DLD1 (cell line): ENCODE measurements around the gene MAOA.
"Not testable (repeated sequence)": the region's sequence is repeated elsewhere in the genome, so short reads cannot be mapped to it uniquely, and the experiment has no call there.

Experiments
- in situ Hi-C: cut with HindIII; loops from 2 replicates; pipeline ENCODE4 v1.10.0; 2017; ENCODE audit warnings: low sequenced_read_pairs

MAOA gene

DNA sequence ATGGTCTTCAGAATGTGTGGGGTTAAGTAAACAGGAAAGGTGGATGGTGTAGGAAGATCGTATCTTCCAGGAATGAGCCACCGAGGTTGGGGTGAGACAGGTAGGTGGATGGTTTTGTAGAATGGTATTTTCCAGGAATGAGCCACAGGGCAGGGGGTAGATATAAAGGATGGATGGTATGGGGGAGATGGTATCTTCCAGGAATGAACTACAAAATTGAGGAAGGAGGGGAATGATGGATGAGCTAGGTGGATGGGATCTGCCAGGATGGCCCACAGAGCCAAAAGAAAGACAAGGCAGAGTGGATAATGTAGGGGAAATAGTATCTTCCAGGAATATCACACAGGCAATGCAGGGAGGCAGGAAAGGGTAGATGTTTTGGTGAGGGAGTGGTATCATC is 60.0 kb downstream of the MAOA start:
- in situ Hi-C loops, result no loop called here

GRCh38 chrX:43716696-43717095 is 60.6 kb downstream of the MAOA start:
- in situ Hi-C loops, result no loop called here

DNA sequence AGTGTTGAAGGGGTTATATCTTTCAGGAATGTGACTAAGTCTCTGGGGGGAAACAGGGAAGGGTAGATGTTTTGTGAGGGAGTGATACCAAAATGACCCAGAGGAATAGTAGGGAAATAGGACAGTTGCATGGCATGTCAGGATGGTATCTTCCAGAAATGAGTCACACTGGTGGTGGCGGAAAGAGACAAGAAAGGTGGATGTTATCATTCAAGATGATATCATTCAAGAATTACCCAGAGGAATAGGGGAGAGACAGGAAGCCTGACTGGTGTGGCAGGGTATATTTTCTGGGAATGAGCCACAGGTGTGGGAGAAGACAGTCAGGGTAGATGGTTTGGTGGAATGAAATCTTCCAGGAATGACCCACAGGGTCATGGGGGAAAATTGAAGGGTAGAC is 61.1 kb downstream of the MAOA start:
- in situ Hi-C loops, result no loop called here

DNA sequence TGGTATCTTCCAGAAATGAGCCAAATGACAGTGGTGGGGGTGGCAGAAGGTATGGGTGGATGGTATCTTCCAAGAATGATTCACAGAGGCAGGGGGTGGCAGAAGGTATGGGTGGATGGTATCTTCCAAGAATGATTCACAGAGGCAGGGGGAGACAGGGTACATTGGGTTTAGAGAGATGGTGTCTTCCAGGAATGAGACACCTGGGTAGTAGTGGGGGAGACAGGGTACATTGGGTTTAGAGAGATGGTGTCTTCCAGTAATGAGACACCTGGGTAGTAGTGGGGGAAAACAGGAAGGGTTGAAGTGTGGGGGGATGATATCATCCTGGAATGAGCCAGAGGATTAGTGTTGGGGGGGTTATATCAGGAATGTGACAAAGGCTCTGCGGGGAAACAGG is 62.0 kb downstream of the MAOA start:
- in situ Hi-C loops, result no loop called here

GRCh38 chrX:43718546-43718945 is 62.4 kb downstream of the MAOA start:
- in situ Hi-C loops, result no loop called here

DNA sequence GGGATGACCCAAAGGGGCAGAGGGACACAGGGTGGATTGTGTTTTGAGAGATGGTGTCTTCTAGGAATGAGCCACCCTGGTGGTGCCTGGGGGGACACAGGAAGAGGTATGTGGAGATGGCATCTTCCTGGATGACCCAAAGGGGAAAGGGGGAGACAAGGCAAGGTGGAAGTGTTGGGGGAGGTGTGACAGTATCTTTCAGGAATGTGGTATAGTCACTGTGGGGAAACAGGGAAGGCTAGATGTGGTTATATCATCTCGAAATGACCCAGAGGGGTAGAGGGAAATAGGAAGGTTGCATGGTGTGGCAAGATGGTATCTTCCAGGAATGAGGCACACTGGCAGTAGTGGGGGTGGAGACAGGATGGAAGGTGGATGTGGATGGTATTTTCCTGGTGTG is 62.9 kb downstream of the MAOA start:
- in situ Hi-C loops, result no loop called here

- in situ Hi-C loops, result no loop called here
Measured at GRCh38 chrX:43720082-43720481, 64.0 kb downstream of the MAOA start.

DNA sequence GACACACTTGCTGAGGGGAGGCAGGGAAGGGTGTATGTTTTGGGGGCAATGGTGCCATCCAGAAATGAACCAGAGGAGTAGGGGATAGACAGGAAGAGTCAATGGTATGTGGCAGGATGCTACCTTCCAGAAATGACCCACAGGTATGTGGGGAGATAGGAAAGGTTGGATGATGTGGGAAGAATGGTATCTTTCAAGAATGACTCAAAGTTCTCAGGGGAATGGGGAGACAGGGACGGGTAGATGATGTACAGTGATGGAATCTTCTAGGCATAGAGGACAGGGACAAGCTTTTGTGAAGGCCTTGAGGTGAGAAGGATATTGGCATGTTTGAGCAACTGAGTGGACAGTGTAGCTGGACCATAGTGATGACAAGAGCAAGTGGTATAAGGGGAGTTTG is 64.9 kb downstream of the MAOA start:
- in situ Hi-C loops, result no loop called here

DNA sequence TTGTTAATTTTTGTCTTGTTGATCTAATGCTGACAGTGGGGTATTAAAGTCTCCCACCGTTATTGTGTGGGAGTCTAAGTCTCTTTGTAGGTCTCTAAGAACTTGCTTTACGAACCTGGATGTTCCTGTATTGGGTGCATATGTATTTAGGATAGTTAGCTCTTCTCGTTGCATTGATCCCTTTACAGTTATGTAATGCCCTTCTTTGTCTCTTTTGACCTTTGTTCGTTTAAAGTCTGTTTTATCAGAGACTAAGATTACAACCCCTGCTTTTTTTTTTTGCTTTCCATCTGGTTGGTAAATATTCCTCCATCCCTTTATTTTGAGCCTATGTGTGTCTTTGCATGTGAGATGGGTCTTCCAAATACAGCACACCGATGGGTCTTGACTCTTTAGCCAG is 69.1 kb downstream of the MAOA start:
- in situ Hi-C loops, result not testable (repeated sequence)

DNA sequence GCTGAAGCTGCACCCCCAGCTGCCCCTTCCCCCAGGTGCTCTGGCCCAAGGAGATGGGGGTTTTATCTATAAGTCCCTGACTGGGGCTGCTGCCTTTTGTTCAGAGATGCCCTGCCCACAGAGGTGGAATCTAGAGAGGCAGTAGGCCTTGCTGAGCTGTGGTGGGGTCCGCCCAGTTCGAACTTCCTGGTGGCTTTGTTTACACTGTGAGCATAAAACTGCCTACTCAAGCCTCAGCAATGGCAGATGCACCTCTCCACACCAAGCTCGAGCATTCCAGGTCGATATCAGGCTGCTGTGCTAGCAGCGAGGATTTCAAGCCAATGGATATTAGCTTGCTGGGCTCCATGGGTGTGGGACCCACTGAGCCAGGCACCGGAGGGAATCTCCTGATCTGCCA is 71.2 kb downstream of the MAOA start:
- in situ Hi-C loops, result not testable (repeated sequence)

DNA sequence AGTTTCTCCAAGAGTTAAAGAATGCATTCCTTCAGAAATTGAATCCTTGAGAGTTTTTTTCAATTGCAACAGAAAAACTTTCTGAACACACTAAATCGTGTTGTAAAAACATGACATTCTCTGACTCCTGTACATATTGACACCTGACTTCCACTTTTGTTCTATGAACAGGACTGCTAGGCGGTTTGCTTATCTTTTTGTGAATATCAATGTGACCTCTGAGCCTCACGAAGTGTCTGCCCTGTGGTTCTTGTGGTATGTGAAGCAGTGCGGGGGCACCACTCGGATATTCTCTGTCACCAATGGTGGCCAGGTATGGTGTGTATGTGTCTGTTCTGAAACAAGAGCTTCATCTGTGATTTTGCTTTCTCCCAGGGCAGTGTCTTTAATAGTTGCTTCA is 71.9 kb downstream of the MAOA start:
- in situ Hi-C loops, result no loop called here

DNA sequence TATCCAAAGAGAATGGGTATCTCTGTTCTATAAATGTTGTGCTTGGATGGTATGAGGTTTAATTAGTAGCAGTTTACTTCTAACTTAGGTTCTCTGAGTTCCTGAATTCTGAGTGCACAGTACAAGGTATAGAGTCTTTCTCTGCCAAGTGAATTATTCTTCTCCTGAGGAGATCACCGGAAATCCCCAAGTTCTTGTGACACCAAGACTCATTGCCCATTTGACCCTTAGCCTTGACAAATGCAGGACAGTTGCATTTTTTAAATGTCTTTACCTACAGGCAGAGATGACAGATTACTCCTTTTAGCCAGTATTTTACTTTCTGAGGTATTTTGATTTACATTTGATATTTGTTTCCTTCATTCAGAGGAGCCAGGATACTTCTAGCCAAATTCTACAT is 72.9 kb downstream of the MAOA start:
- in situ Hi-C loops, result no loop called here

GRCh38 chrX:43731086-43731485 is 75.0 kb downstream of the MAOA start:
- in situ Hi-C loops, result no loop called here

DNA sequence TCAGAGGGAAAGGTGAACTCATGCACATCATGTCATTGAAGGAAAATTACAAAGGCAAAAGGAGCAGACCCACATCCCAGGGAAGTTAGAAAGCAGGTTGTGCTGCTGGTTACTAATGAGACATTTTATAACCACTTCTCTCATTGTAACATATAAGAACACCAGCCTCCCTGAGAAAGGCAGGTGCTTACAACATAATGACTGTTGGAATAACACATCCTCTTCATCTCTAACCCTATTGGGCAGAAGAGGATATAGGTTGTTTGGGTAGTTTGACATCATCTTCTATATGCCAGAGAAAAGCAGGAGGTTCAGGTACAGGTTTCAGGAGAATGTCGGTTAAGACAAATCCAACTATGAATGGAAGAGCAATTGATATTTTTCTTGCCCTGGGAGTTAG is 77.6 kb downstream of the MAOA start:
- in situ Hi-C loops, result no loop called here

GRCh38 chrX:43734444-43734843 is 78.3 kb downstream of the MAOA start:
- in situ Hi-C loops, result no loop called here

- in situ Hi-C loops, result no loop called here
Measured at GRCh38 chrX:43735534-43735933, 79.4 kb downstream of the MAOA start.

DNA sequence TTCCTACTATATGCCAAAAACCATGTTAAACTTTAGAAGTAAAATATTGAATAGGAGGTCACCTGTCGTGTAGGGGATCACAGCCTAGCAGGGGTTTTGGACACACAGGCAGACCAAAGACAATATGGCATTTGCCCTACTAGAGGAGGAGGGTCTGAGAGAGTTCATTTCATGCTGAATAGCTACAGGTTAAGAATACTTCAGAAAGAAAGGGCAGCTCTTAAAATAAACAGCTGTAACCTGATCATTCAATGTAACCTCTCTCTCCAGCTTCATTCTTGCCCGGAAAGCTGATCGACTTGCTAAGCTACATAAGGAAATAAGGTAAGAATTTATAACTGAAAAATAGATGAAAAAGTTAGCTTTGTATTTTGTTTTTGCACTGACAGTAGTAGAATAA is 79.9 kb downstream of the MAOA start:
- in situ Hi-C loops, result no loop called here

DNA sequence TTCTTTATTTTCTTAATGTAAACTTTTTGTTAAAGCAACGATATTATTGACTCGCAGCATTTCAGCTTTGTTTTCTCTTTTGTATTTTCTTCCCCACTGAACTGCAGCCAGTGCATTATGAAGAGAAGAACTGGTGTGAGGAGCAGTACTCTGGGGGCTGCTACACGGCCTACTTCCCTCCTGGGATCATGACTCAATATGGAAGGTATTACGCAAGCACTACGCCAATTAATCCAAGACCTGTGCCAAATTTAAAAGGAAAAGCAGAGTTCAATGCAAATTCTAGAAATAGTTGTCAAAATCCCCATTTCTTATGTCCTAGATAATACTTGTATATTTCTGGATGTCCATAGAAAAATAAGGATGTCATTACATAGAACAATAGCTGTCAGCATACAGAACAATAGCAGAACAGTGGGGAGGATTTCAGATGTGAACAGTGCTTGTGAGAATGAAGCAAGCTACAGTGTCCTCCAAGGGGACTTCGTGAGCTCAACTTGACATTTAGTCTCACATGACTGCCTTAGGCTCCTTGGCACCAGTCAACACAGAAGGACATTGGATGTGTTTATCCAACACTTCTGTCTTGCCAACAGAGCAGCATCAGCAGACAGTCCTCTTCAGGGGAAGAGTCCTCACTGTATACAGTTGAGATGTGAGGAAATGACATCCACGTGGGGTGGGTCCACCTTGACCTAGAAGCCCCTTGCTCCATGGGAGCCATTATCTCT is 85.9 kb downstream of the MAOA start:
- in situ Hi-C loops, result no loop called here

GRCh38 chrX:43743100-43743822 is 87.2 kb downstream of the MAOA start:
- in situ Hi-C loops, result no loop called here

GRCh38 chrX:43744284-43744683 is 88.2 kb downstream of the MAOA start:
- in situ Hi-C loops, result no loop called here

GRCh38 chrX:43745938-43746721 is 90.0 kb downstream of the MAOA start:
- in situ Hi-C loops, result no loop called here

DNA sequence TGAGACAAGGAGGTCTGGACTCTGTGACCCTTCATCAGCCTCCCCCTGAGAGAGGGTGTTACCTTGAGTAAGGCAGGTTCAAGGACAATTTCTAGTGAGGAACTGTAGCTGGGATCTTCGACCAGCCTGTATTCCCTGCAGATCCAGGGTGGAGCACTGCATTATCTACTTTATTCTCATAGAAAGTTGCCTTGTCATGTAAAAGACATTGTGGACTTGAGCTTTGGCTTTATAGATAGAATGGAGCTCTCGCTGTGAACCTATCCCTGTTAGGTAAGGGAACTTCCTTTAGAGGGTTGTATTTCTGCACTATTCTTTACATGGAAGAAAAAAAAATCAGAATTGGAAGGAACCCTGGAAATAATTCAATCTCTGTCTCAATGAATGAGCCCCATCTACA is 91.4 kb downstream of the MAOA start:
- in situ Hi-C loops, result no loop called here
